DND-41 (cell line): ENCODE results near the gene DTNB.

Experiments
- CTCF ChIP-seq: IDR thresholded peaks from 2 replicates; pipeline ENCODE4 v1.5.1; 2012; ENCODE audit warnings: borderline replicate concordance, low read length, moderate library complexity, mild to moderate bottlenecking; ENCODE audit not compliant: poor library complexity, severe bottlenecking; ENCODE audit errors: extremely low read depth
- EZH2 ChIP-seq: IDR thresholded peaks from 3 replicates; pipeline ENCODE4 v1.6.1; 2012; ENCODE audit warnings: borderline replicate concordance, low read depth, mild to moderate bottlenecking, moderate library complexity, low read length, inconsistent platforms; ENCODE audit not compliant: severe bottlenecking

- TF ChIP-seq CTCF = no peak
- no peak for TF ChIP-seq EZH2
Observed at GRCh38 chr2:25615386-25615785, 58.0 kb downstream of the DTNB start.
